IMR-90 (cell line): ENCODE measurements around the gene NEK4. TPM values are rescaled to one million over a fixed set of nuclear protein-coding genes. Genes with fewer than 3 reads are reported as not detected.

Experiments
- ATAC-seq: fragments of 200-7000 bp; cut with Tn5 transposase; 2 replicates; pipeline ENCODE4 v1.9.1; 2020; ENCODE audit warnings: low read depth, mild to moderate bottlenecking, moderate library complexity
- BruUV-seq: library from RNA; stranded (reverse); fragments of 400-500 nt; replicated peaks from 2 replicates; lab custom pipeline; 2021; lab: Mats Ljungman, UMichigan
- CTCF ChIA-PET: fragments of 300-600 bp; formaldehyde crosslinking; extraction: SDS; loops from one replicate; lab custom pipeline; 2021; ENCODE audit warnings: antibody characterized with exemption; lab: Yijun Ruan, JAX
- POLR2A ChIA-PET: fragments of 300-600 bp; sonication (Branson Sonifier 250); formaldehyde crosslinking; loops from one replicate; lab custom pipeline; 2022; ENCODE audit warnings: antibody characterized with exemption; ENCODE audit not compliant: unreplicated experiment; lab: Charles Lee
- DNase-seq: peaks from one replicate; pipeline ENCODE4 v3.0.0; 2013
- H2AFZ ChIP-seq: replicated peaks from 2 replicates; pipeline ENCODE3; 2013; ENCODE audit warnings: low read length, mild to moderate bottlenecking; ENCODE audit not compliant: poor library complexity
- H2AK5ac ChIP-seq: 2 replicates; pipeline ENCODE4 v1.6.1; 2013; ENCODE audit warnings: low read depth, low read length, inconsistent platforms
- H2AK9ac ChIP-seq: replicated peaks from 2 replicates; pipeline ENCODE3; 2013; ENCODE audit warnings: mild to moderate bottlenecking, low read depth, low read length, moderate library complexity; ENCODE audit not compliant: poor library complexity
- H2BK120ac ChIP-seq: 2 replicates; pipeline ENCODE4 v1.6.1; 2013; ENCODE audit warnings: low read depth, low read length, inconsistent platforms
- H2BK15ac ChIP-seq: 3 replicates; pipeline ENCODE4 v1.6.1; 2013; ENCODE audit warnings: low read depth, low read length, inconsistent platforms
- H2BK20ac ChIP-seq: 2 replicates; pipeline ENCODE4 v1.6.1; 2013; ENCODE audit warnings: low read depth, mild to moderate bottlenecking, inconsistent platforms, low read length, moderate library complexity
- H2BK5ac ChIP-seq: 2 replicates; pipeline ENCODE4 v1.6.1; 2013; ENCODE audit warnings: mild to moderate bottlenecking, low read depth, low read length, inconsistent platforms; ENCODE audit not compliant: poor library complexity, severe bottlenecking
- H3K14ac ChIP-seq: replicated peaks from 2 replicates; pipeline ENCODE4 v1.6.1; 2013; ENCODE audit warnings: low read depth, low read length, inconsistent platforms
- H3K18ac ChIP-seq: 2 replicates; pipeline ENCODE4 v1.6.1; 2013; ENCODE audit warnings: low read depth, low read length, control low read depth
- H3K23ac ChIP-seq: 2 replicates; pipeline ENCODE4 v1.6.1; 2013; ENCODE audit warnings: low read depth, low read length, inconsistent platforms
- H3K27ac ChIP-seq: 2 replicates; pipeline ENCODE4 v1.5.1; 2013; ENCODE audit warnings: mild to moderate bottlenecking, control low read depth, low read length; ENCODE audit not compliant: insufficient read depth
- H3K27me3 ChIP-seq: 2 replicates; pipeline ENCODE4 v1.6.1; 2013; ENCODE audit warnings: low read length; ENCODE audit not compliant: control insufficient read depth, insufficient read depth
- H3K36me3 ChIP-seq: 2 replicates; pipeline ENCODE4 v1.6.1; 2013; ENCODE audit warnings: low read length, mixed read lengths; ENCODE audit not compliant: control insufficient read depth, insufficient read depth
- H3K4ac ChIP-seq: 2 replicates; pipeline ENCODE4 v1.6.1; 2013; ENCODE audit warnings: low read depth, low read length, inconsistent platforms
- H3K4me1 ChIP-seq: 2 replicates; pipeline ENCODE4 v1.6.1; 2013; ENCODE audit warnings: low read length, mixed read lengths; ENCODE audit not compliant: control insufficient read depth, insufficient read depth
- H3K4me2 ChIP-seq: 2 replicates; pipeline ENCODE4 v1.6.1; 2013; ENCODE audit warnings: low read depth, mild to moderate bottlenecking, control low read depth, low read length, moderate library complexity
- H3K4me3 ChIP-seq: 2 replicates; pipeline ENCODE4 v1.5.1; 2013; ENCODE audit warnings: low read depth, mild to moderate bottlenecking, control low read depth, low read length, moderate library complexity; ENCODE audit not compliant: insufficient read depth
- H3K56ac ChIP-seq: 2 replicates; pipeline ENCODE4 v1.6.1; 2013; ENCODE audit warnings: low read length, inconsistent platforms; ENCODE audit not compliant: insufficient read depth; ENCODE audit errors: extremely low read depth
- H3K79me1 ChIP-seq, 2 experiments: 2 replicates each; pipeline ENCODE4 v1.6.1; 2013; ENCODE audit warnings: low read length in 2 of 2, inconsistent platforms in 1 of 2, low read depth in 1 of 2
- H3K9ac ChIP-seq: 2 replicates; pipeline ENCODE4 v1.6.1; 2013; ENCODE audit warnings: low read depth, low read length, control low read depth
- H3K9me1 ChIP-seq: 2 replicates; pipeline ENCODE4 v1.6.1; 2013; ENCODE audit warnings: low read length, inconsistent platforms; ENCODE audit not compliant: insufficient read depth
- H3K9me3 ChIP-seq: 2 replicates; pipeline ENCODE4 v1.6.1; 2013; ENCODE audit warnings: low read length; ENCODE audit not compliant: control insufficient read depth, insufficient read depth
- H4K20me1 ChIP-seq: 2 replicates; pipeline ENCODE4 v1.6.1; 2013; ENCODE audit warnings: low read length, inconsistent platforms; ENCODE audit not compliant: insufficient read depth
- H4K5ac ChIP-seq: 2 replicates; pipeline ENCODE4 v1.6.1; 2013; ENCODE audit warnings: mild to moderate bottlenecking, low read depth, low read length, control low read depth
- H4K8ac ChIP-seq, 2 experiments: 2 replicates each; pipeline ENCODE4 v1.6.1; 2013; ENCODE audit warnings: low read depth in 2 of 2, low read length in 2 of 2, control low read depth in 1 of 2, inconsistent platforms in 1 of 2
- H4K91ac ChIP-seq: 2 replicates; pipeline ENCODE4 v1.6.1; 2013; ENCODE audit warnings: low read depth, low read length, inconsistent platforms; ENCODE audit not compliant: insufficient read depth
- MAFK ChIP-seq: IDR thresholded peaks from 2 replicates; pipeline ENCODE4 v1.6.1; 2012; ENCODE audit warnings: low read depth, low read length, improper control_type of control experiment
- MXI1 ChIP-seq: IDR thresholded peaks from 2 replicates; pipeline ENCODE4 v1.6.1; 2012; ENCODE audit warnings: low read depth, mild to moderate bottlenecking, low read length, moderate library complexity, borderline replicate concordance
- POLR2A ChIP-seq: IDR thresholded peaks from 2 replicates; pipeline ENCODE4 v1.6.1; 2012; ENCODE audit warnings: mild to moderate bottlenecking, low read depth, low read length
- RCOR1 ChIP-seq: IDR thresholded peaks from 2 replicates; pipeline ENCODE4 v1.6.1; 2012; ENCODE audit warnings: mild to moderate bottlenecking, low read length, improper control_type of control experiment; ENCODE audit not compliant: insufficient replicate concordance
- USF2 ChIP-seq: fragments of 150-350 bp; IDR thresholded peaks from 2 replicates; pipeline ENCODE4 v1.6.1; 2017; ENCODE audit warnings: mild to moderate bottlenecking, antibody characterized with exemption, low read length, low read depth
- WGBS, 2 experiments: methylation state at CpG; one replicate each; pipeline versions ENCODE4 v1.1.5 to v1.1.7; 2013; ENCODE audit warnings: missing lambda C conversion rate in 2 of 2; ENCODE audit not compliant: insufficient read length in 1 of 2; ENCODE audit errors: extremely low coverage in 2 of 2; 5-methylcytosine and 5-hydroxymethylcytosine counted together
- dilution Hi-C: fragments of 300-500 bp; cut with HindIII; formaldehyde crosslinking; loops from one replicate; pipeline ENCODE4 v1.14.3; 2018; ENCODE audit warnings: low sequenced_read_pairs; ENCODE audit not compliant: unreplicated experiment
- in situ Hi-C: fragments of 300-500 bp; cut with MboI; formaldehyde crosslinking; loops from 3 replicates; pipeline ENCODE4 v1.14.3; 2019; ENCODE audit warnings: low sequenced_read_pairs, inconsistent platforms, mixed read lengths
- intact Hi-C: fragments of 100-400 bp; cut with micrococcal nuclease; formaldehyde crosslinking; loops from 2 replicates; pipeline ENCODE4 v1.10.0; 2022
- polyA plus RNA-seq, 3 experiments: library from polyadenylated mRNA; depleted of rRNA; stranded (reverse); fragments of >200 nt; gene quantifications; 2 replicates each; pipeline ENCODE4 v1.2.3, GENCODE V29; 2012; ENCODE audit warnings: low replicate concordance in 1 of 3
- total RNA-seq: library from RNA; depleted of rRNA; stranded (reverse); fragments of >200 nt; gene quantifications from 2 replicates; pipeline ENCODE4 v1.2.3, GENCODE V29; 2012

NEK4 gene
- total and polyA plus RNA-seq, 2 of the 4 experiments (the other 2 are of a cell fraction): 10.3 to 24.7 TPM

- H4K8ac ChIP-seq: no peak overlapping the region
- ATAC-seq (no peak), DNase-seq (peak; percentile 29)
- no peak overlapping the region for H3K23ac ChIP-seq
- BruUV-seq: no TSS peak
- no peak overlapping the region for H2BK5ac ChIP-seq
- H3K14ac ChIP-seq: no peak overlapping the region
- ChIA-PET POLR2A (no interaction called here), CTCF (no interaction called here)
- no CpG with 5 or more reads among the region's 4 CpGs for WGBS, 2 experiments
- H3K4me3 ChIP-seq: no peak overlapping the region
- H3K56ac ChIP-seq: no peak overlapping the region
- H2BK15ac ChIP-seq: no peak overlapping the region
- no peak overlapping the region for H2BK20ac ChIP-seq
- H3K18ac ChIP-seq: no peak overlapping the region
- no peaks in the 10 kb centered on the region for H3K9me1 ChIP-seq
- no peak overlapping the region for H2AK5ac ChIP-seq
- peaks cover 7% of the 10 kb centered on the region for H3K4me1 ChIP-seq
- H3K79me1 ChIP-seq: peaks cover 0 to 3% of the 10 kb centered on the region in 2 experiments; a peak in 1 of 4 replicates
- dilution Hi-C loops: no loop called here
- no peak overlapping the region for H2AFZ ChIP-seq
- H2BK120ac ChIP-seq: no peak overlapping the region
- H3K36me3 ChIP-seq: peaks cover 11% of the 10 kb centered on the region
- no peaks in the 10 kb centered on the region for H3K9me3 ChIP-seq
- no peak overlapping the region for H3K27ac ChIP-seq
- in situ Hi-C loops: no loop called here
- no peak overlapping the region for H4K91ac ChIP-seq
- intact Hi-C loops: no loop called here
- H4K5ac ChIP-seq: no peak overlapping the region
- no peak overlapping the region for H3K4me2 ChIP-seq
- H3K4ac ChIP-seq: no peak overlapping the region
- no peaks in the 10 kb centered on the region for H4K20me1 ChIP-seq
- TF ChIP-seq USF2 (no peak), MXI1 (no peak), RCOR1 (no peak), MAFK (peak; percentile 75), POLR2A (no peak)
- H2AK9ac ChIP-seq: no peak overlapping the region
- H3K27me3 ChIP-seq: no peaks in the 10 kb centered on the region
- no peak overlapping the region for H3K9ac ChIP-seq
Measured at GRCh38 chr3:52754373-52754772, 16.4 kb downstream of the NEK4 start.
